K562 (cell line): ENCODE measurements around the gene TRMT1L. TPM values are rescaled to one million over a fixed set of nuclear protein-coding genes. Genes with fewer than 3 reads are reported as not detected.

Experiments used
- ATAC-seq: fragments of 200-7000 bp; cut with Tn5 transposase; 3 replicates; pipeline ENCODE4 v1.9.1; 2020; ENCODE audit warnings: moderate library complexity
- BruUV-seq: library from RNA; stranded (reverse); fragments of 400-500 nt; replicated peaks from 2 replicates; lab custom pipeline; 2021; lab: Mats Ljungman, UMichigan
- CTCF ChIA-PET: fragments of 300-600 bp; formaldehyde crosslinking; extraction: SDS; loops from one replicate; lab custom pipeline; 2021; ENCODE audit warnings: low intra/inter-chr PET ratio; lab: Yijun Ruan, JAX
- POLR2A ChIA-PET: fragments of 300-600, 350-650 bp; sonication (Branson Sonifier 250); formaldehyde crosslinking; extraction: SDS; loops from one replicate; lab custom pipeline; 2021; ENCODE audit warnings: antibody characterized with exemption, inconsistent platforms; lab: Yijun Ruan, JAX
- DNase-seq, 4 experiments: peaks; one replicate each; pipeline versions ENCODE4 v3.0.0 to v3.0.0-alpha.2; 2011 to 2018; ENCODE audit warnings: low spot score in 3 of 4, mixed read lengths in 3 of 4; ENCODE audit errors: extremely low read depth in 1 of 4
- FAIRE-seq: peaks from 2 replicates; lab custom pipeline; 2011; peaks lifted over from hg19 to GRCh38; lab: Jason Lieb, UNC
- H2AFZ ChIP-seq: 2 replicates; pipeline ENCODE4 v1.6.0; 2011; ENCODE audit warnings: low read depth, low read length, control low read depth, inconsistent platforms
- H3K27ac ChIP-seq: fragments of 200-600 bp; 3 replicates; pipeline ENCODE4 v1.8.0; 2011; ENCODE audit warnings: low read depth, mild to moderate bottlenecking, control low read depth, inconsistent platforms, low read length, moderate library complexity, mixed read lengths; ENCODE audit errors: extremely low read depth
- H3K27me3 ChIP-seq, 2 experiments: fragments of 300-600 bp in 1 of 2; 2 replicates in 1 of 2; 3 replicates in 1 of 2; pipeline versions ENCODE4 v1.6.0 to v1.8.0; 2011; ENCODE audit warnings: inconsistent platforms in 2 of 2, low read length in 2 of 2, mild to moderate bottlenecking in 1 of 2, mixed read lengths in 1 of 2, moderate library complexity in 1 of 2; ENCODE audit not compliant: control insufficient read depth in 2 of 2, insufficient read depth in 2 of 2
- H3K36me3 ChIP-seq: fragments of 300-600 bp; 3 replicates; pipeline ENCODE4 v1.8.0; 2011; ENCODE audit warnings: mild to moderate bottlenecking, low read length, inconsistent platforms; ENCODE audit not compliant: control insufficient read depth, insufficient read depth
- H3K4me1 ChIP-seq, 2 experiments: fragments of 200-600 bp in 1 of 2; replicated peaks in 1 of 2; 2 replicates in 1 of 2; 3 replicates in 1 of 2; pipeline versions ENCODE4 v1.5.1 to v1.8.0; 2011; ENCODE audit warnings: inconsistent platforms in 2 of 2, low read length in 2 of 2, mild to moderate bottlenecking in 1 of 2, mixed read lengths in 1 of 2, moderate library complexity in 1 of 2; ENCODE audit not compliant: control insufficient read depth in 2 of 2, insufficient read depth in 2 of 2
- H3K4me2 ChIP-seq: 2 replicates; pipeline ENCODE4 v1.6.1; 2011; ENCODE audit warnings: low read length, control low read depth, inconsistent platforms, mixed read lengths; ENCODE audit not compliant: insufficient read depth
- H3K4me3 ChIP-seq: fragments of 200-600 bp; sonication (generic), shearing (Covaris generic); 2 replicates; pipeline ENCODE4 v1.5.1; 2016; ENCODE audit warnings: control low read depth, inconsistent platforms
- H3K79me2 ChIP-seq: fragments of 200-600 bp; 3 replicates; pipeline ENCODE4 v1.8.0; 2011; ENCODE audit warnings: low read length, inconsistent platforms; ENCODE audit not compliant: control insufficient read depth, insufficient read depth
- H3K9ac ChIP-seq, 2 experiments: 2 replicates each; pipeline versions ENCODE4 v1.6.0 to v1.6.1; 2011; ENCODE audit warnings: low read depth in 2 of 2, low read length in 2 of 2, control low read depth in 1 of 2, inconsistent platforms in 1 of 2, mild to moderate bottlenecking in 1 of 2, mixed read lengths in 1 of 2; ENCODE audit not compliant: insufficient read depth in 1 of 2
- H3K9me1 ChIP-seq: one replicate; pipeline ENCODE4 v1.6.0; 2011; ENCODE audit warnings: inconsistent platforms, mild to moderate bottlenecking, low read length, moderate library complexity; ENCODE audit not compliant: control insufficient read depth, insufficient read depth
- H3K9me3 ChIP-seq: replicated peaks from 2 replicates; pipeline ENCODE4 v1.5.1; 2011; ENCODE audit warnings: low read depth, low read length, inconsistent platforms; ENCODE audit not compliant: control insufficient read depth, insufficient read depth
- H4K20me1 ChIP-seq: replicated peaks from 2 replicates; pipeline ENCODE4 v1.6.1; 2011; ENCODE audit warnings: low read length, inconsistent platforms, mixed read lengths; ENCODE audit not compliant: control insufficient read depth, insufficient read depth
- ATF1 ChIP-seq, 2 experiments: fragments of 450-650 bp in 1 of 2; IDR thresholded peaks; 2 replicates each; pipeline ENCODE4 v1.6.1; 2016; ENCODE audit warnings: missing compliant biosample characterization in 1 of 2, missing genetic modification characterization in 1 of 2
- EP400 ChIP-seq: fragments of 450-650 bp; IDR thresholded peaks from 2 replicates; pipeline ENCODE4 v1.6.1; 2017; ENCODE audit warnings: antibody characterized with exemption, mild to moderate bottlenecking, moderate library complexity
- FOXA3 ChIP-seq, 2 experiments: fragments of 450-650 bp in 1 of 2; sonication (generic) in 1 of 2; formaldehyde crosslinking; IDR thresholded peaks in 1 of 2; conservative IDR thresholded peaks in 1 of 2; 2 replicates each; pipeline versions ENCODE4 v1.4.0 to v1.8.0; 2020 to 2022; ENCODE audit warnings: mild to moderate bottlenecking in 2 of 2, missing genetic modification reagents in 1 of 2
- MTA1 ChIP-seq: fragments of 450-650 bp; IDR thresholded peaks from 2 replicates; pipeline ENCODE4 v1.6.1; 2017; ENCODE audit warnings: borderline replicate concordance
- NR2C2 ChIP-seq, 2 experiments: fragments of 200-800 bp in 1 of 2; sonication (Bioruptor generic) in 1 of 2; sonication (generic) in 1 of 2; formaldehyde crosslinking in 1 of 2; IDR thresholded peaks; 2 replicates each; pipeline versions ENCODE4 v1.6.1 to v1.8.0; 2016 to 2022; ENCODE audit warnings: mild to moderate bottlenecking in 1 of 2, missing compliant biosample characterization in 1 of 2, missing genetic modification characterization in 1 of 2, missing genetic modification reagents in 1 of 2
- PHTF2 ChIP-seq: fragments of 250-450 bp; sonication (Bioruptor Pico); IDR thresholded peaks from 2 replicates; pipeline ENCODE4 v1.5.0; 2021; ENCODE audit warnings: mild to moderate bottlenecking
- PURB ChIP-seq: sonication (generic); formaldehyde crosslinking; IDR thresholded peaks from 2 replicates; pipeline ENCODE4 v1.9.0; 2021; ENCODE audit warnings: low read depth, mild to moderate bottlenecking, missing genetic modification reagents
- RAD51 ChIP-seq: fragments of 450-650 bp; IDR thresholded peaks from 2 replicates; pipeline ENCODE4 v1.7.1; 2016; ENCODE audit warnings: low read depth, mild to moderate bottlenecking, borderline replicate concordance
- RB1 ChIP-seq: fragments of 450-650 bp; IDR thresholded peaks from 2 replicates; pipeline ENCODE4 v1.6.1; 2017; ENCODE audit warnings: low read depth, mild to moderate bottlenecking
- RBM14 ChIP-seq: fragments of 200-400 bp; formaldehyde crosslinking; IDR thresholded peaks from 2 replicates; pipeline ENCODE4 v1.6.1; 2018; ENCODE audit warnings: low read depth, mild to moderate bottlenecking, low read length, moderate library complexity, borderline replicate concordance; ENCODE audit not compliant: insufficient read depth
- WHSC1 ChIP-seq: IDR thresholded peaks from one replicate; pipeline ENCODE4 v1.6.1; 2012; ENCODE audit warnings: low read length, control low read depth, inconsistent platforms
- ZNF717 ChIP-seq: fragments of 250-450 bp; sonication (Bioruptor Pico); IDR thresholded peaks from 2 replicates; pipeline ENCODE4 v1.5.0; 2021
- WGBS: fragments of 100-300 bp; shearing (Covaris generic); methylation state at CpG from one replicate; pipeline ENCODE4 v1.1.6; 2016; ENCODE audit warnings: low coverage, mixed read lengths; ENCODE audit not compliant: insufficient coverage; ENCODE audit errors: missing lambda C conversion rate; 5-methylcytosine and 5-hydroxymethylcytosine counted together
- in situ Hi-C: fragments of 300-500 bp; cut with MboI; formaldehyde crosslinking; loops from 4 replicates; pipeline ENCODE4 v1.15.0; 2018; ENCODE audit warnings: inconsistent platforms, mixed read lengths
- intact Hi-C: fragments of 100-400 bp; cut with micrococcal nuclease; formaldehyde crosslinking; loops from 2 replicates; pipeline ENCODE4 v1.14.2; 2022
- polyA plus RNA-seq, 8 experiments: library from polyadenylated mRNA; depleted of rRNA in 4 of 8; stranded (reverse) in 5 of 8; unstranded in 3 of 8; fragments of >200 nt; fragmentation: Nextera tagmentation in 2 of 8; fragmentation: Illumina TruSeq in 1 of 8; extraction: Ambion mirVana in 2 of 8; extraction: Trizol in 1 of 8; gene quantifications; 2 replicates each; pipeline versions ENCODE4 v1.2.1 to v1.2.3, GENCODE V29; 2011 to 2014; ENCODE audit warnings: inconsistent platforms in 1 of 8, missing spikeins in 1 of 8
- total RNA-seq, 7 experiments: library from RNA; depleted of rRNA in 6 of 7; stranded (reverse); fragments of >200 nt in 6 of 7; fragmentation: Illumina TruSeq in 2 of 7; extraction: Trizol in 2 of 7; gene quantifications; 2 replicates each; pipeline versions ENCODE4 v1.2.1 to v1.2.3, GENCODE V29; 2011 to 2021; ENCODE audit warnings: low replicate concordance in 1 of 7
- TF ChIP-seq, protein P1 (sequence below): fragments of 450-650 bp; IDR thresholded peaks from 2 replicates; pipeline ENCODE4 v1.6.1; 2018; ENCODE audit warnings: mild to moderate bottlenecking, low read depth; ENCODE audit not compliant: partially characterized antibody
- TF ChIP-seq, protein P2 (sequence below): sonication (generic); formaldehyde crosslinking; IDR thresholded peaks from 2 replicates; pipeline ENCODE4 v1.8.1; 2023; ENCODE audit warnings: missing genetic modification reagents, mild to moderate bottlenecking, borderline replicate concordance
- TF ChIP-seq, protein P3 (sequence below): sonication (generic); formaldehyde crosslinking; IDR thresholded peaks from 2 replicates; pipeline ENCODE4 v1.8.0; 2022; ENCODE audit warnings: mild to moderate bottlenecking, low read depth, missing genetic modification reagents

TRMT1L gene
- total and polyA plus RNA-seq, 9 of the 15 experiments (the other 6 are each of a cell fraction or from before 2014, with no cell fraction given): 6.4 to 88.9 (median 32.9) TPM

DNA sequence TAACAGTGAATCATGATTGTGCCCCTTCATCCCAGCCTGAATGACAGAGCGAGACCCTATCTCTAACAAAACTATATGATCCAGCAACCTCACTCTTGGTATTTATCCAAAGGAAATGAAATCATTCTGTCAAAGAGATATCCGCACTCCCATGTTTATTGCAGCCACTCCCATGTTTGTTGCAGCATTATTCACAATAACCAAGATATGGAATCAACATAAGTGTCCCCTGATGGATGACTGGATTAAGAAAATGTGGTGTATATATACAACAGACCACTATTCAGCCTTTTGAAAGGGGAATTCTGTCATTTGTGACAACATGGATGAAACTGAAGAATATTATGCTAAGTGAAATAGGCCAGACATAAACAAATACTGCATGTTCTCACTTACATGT lies 44.4 kb downstream of the TRMT1L start:
- H4K20me1 ChIP-seq: no peaks in the 10 kb centered on the region
- ChIA-PET POLR2A (no interaction called here), CTCF (no interaction called here)
- no peaks in the 10 kb centered on the region for H3K27me3 ChIP-seq
- peaks cover 3% of the 10 kb centered on the region; the same call in 1 of the 2 replicates for H3K9me3 ChIP-seq
- no peak for ATAC-seq
- no peak overlapping the region for H3K4me3 ChIP-seq
- no peak overlapping the region for H3K9ac ChIP-seq
- in situ Hi-C loops: no loop called here
- no peak overlapping the region for H2AFZ ChIP-seq
- no peak for DNase-seq
- 36% methylated on average over 2 of the region's 2 CpGs for WGBS
- intact Hi-C loops: no loop called here
- no peak overlapping the region for H3K4me2 ChIP-seq
- H3K79me2 ChIP-seq: no peaks in the 10 kb centered on the region
- no peak for FAIRE-seq
- BruUV-seq: no TSS peak
- no peaks in the 10 kb centered on the region for H3K9me1 ChIP-seq
- no peaks in the 10 kb centered on the region for H3K4me1 ChIP-seq
- no peak overlapping the region for H3K27ac ChIP-seq
- no peaks in the 10 kb centered on the region for H3K36me3 ChIP-seq
- TF ChIP-seq RAD51 (no peak), ATF1 (CRISPR knock-in tag; IDR thresholded peaks at IDR 0.05) (no peak), ATF1 (tag; IDR thresholded peaks at IDR 0.05) (no peak), ZNF717 (CRISPR knock-in tag) (no peak), RBM14 (no peak), PHTF2 (no peak), MTA1 (no peak), FOXA3 (CRISPR knock-in tag; conservative IDR thresholded peaks at IDR 0.05 in 1 of 2, IDR thresholded peaks at IDR 0.05 in 1 of 2) (no peak), PURB (CRISPR knock-in tag) (no peak), EP400 (no peak), RB1 (no peak), WHSC1 (no peak), NR2C2 (CRISPR knock-in tag; IDR thresholded peaks at IDR 0.05) (no peak), NR2C2 (tag; IDR thresholded peaks at IDR 0.05) (no peak)
- TF ChIP-seq, protein P1, sequence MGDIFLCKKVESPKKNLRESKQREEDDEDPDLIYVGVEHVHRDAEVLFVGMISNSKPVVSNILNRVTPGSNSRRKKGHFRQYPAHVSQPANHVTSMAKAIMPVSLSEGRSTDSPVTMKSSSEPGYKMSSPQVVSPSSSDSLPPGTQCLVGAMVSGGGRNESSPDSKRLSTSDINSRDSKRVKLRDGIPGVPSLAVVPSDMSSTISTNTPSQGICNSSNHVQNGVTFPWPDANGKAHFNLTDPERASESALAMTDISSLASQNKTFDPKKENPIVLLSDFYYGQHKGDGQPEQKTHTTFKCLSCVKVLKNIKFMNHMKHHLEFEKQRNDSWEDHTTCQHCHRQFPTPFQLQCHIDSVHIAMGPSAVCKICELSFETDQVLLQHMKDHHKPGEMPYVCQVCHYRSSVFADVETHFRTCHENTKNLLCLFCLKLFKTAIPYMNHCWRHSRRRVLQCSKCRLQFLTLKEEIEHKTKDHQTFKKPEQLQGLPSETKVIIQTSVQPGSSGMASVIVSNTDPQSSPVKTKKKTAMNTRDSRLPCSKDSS: no peak
- TF ChIP-seq, protein P2, sequence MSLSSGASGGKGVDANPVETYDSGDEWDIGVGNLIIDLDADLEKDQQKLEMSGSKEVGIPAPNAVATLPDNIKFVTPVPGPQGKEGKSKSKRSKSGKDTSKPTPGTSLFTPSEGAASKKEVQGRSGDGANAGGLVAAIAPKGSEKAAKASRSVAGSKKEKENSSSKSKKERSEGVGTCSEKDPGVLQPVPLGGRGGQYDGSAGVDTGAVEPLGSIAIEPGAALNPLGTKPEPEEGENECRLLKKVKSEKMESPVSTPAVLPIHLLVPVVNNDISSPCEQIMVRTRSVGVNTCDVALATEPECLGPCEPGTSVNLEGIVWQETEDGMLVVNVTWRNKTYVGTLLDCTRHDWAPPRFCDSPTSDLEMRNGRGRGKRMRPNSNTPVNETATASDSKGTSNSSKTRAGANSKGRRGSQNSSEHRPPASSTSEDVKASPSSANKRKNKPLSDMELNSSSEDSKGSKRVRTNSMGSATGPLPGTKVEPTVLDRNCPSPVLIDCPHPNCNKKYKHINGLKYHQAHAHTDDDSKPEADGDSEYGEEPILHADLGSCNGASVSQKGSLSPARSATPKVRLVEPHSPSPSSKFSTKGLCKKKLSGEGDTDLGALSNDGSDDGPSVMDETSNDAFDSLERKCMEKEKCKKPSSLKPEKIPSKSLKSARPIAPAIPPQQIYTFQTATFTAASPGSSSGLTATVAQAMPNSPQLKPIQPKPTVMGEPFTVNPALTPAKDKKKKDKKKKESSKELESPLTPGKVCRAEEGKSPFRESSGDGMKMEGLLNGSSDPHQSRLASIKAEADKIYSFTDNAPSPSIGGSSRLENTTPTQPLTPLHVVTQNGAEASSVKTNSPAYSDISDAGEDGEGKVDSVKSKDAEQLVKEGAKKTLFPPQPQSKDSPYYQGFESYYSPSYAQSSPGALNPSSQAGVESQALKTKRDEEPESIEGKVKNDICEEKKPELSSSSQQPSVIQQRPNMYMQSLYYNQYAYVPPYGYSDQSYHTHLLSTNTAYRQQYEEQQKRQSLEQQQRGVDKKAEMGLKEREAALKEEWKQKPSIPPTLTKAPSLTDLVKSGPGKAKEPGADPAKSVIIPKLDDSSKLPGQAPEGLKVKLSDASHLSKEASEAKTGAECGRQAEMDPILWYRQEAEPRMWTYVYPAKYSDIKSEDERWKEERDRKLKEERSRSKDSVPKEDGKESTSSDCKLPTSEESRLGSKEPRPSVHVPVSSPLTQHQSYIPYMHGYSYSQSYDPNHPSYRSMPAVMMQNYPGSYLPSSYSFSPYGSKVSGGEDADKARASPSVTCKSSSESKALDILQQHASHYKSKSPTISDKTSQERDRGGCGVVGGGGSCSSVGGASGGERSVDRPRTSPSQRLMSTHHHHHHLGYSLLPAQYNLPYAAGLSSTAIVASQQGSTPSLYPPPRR: no peak
- TF ChIP-seq, protein P3, sequence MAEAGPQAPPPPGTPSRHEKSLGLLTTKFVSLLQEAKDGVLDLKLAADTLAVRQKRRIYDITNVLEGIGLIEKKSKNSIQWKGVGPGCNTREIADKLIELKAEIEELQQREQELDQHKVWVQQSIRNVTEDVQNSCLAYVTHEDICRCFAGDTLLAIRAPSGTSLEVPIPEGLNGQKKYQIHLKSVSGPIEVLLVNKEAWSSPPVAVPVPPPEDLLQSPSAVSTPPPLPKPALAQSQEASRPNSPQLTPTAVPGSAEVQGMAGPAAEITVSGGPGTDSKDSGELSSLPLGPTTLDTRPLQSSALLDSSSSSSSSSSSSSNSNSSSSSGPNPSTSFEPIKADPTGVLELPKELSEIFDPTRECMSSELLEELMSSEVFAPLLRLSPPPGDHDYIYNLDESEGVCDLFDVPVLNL (CRISPR knock-in tag): no peak
